Measurements from ENCODE around the gene RHBDD1.

- TF ChIP-seq CTCF (IDR thresholded peaks at IDR 0.05; ENCODE audit: poor library complexity, severe bottlenecking), result no peak
- no peak for TF ChIP-seq EZH2 (IDR thresholded peaks at IDR 0.05; ENCODE audit: borderline replicate concordance, insufficient read depth, low read length, poor library complexity, severe bottlenecking)
- no peak for TF ChIP-seq POLR2AphosphoS5 (IDR thresholded peaks at IDR 0.05)
- TF ChIP-seq RAD21 (conservative IDR thresholded peaks at IDR 0.05), result no peak
- no peak for TF ChIP-seq REST (IDR thresholded peaks at IDR 0.05; ENCODE audit: borderline replicate concordance)
- TF ChIP-seq EP300 (conservative IDR thresholded peaks at IDR 0.05; ENCODE audit: poor library complexity, severe bottlenecking), result no peak
- no peak for TF ChIP-seq MXI1 (conservative IDR thresholded peaks at IDR 0.05; ENCODE audit: poor library complexity, severe bottlenecking)
- no peak for TF ChIP-seq TAF1 (IDR thresholded peaks at IDR 0.05; ENCODE audit: low read depth)
- TF ChIP-seq SMC3 (conservative IDR thresholded peaks at IDR 0.05; ENCODE audit: poor library complexity), result no peak
Observed at GRCh38 chr2:226885769-226886435, 50.0 kb downstream of the RHBDD1 start.
